Activated naive CD4-positive, alpha-beta T cell treated with anti-CD3 and anti-CD28 coated beads, Interleukin-2, amount 50 U/mL, for 16 hours (primary cell): ENCODE data around the gene OFD1.

Experiments
- DNase-seq: peaks from one replicate; pipeline ENCODE4 v3.0.0-alpha.2; 2020

The OFD1 gene

GRCh38 chrX:13805241-13805640 lies 70.7 kb downstream of the OFD1 start:
- no peak for DNase-seq

- no peak for DNase-seq
Measured at GRCh38 chrX:13808293-13808692, 73.7 kb downstream of the OFD1 start.

GRCh38 chrX:13808865-13809264 lies 74.3 kb downstream of the OFD1 start:
- no peak for DNase-seq

GRCh38 chrX:13815664-13816063 lies 81.1 kb downstream of the OFD1 start:
- no peak for DNase-seq

GRCh38 chrX:13816176-13816575 lies 81.6 kb downstream of the OFD1 start:
- no peak for DNase-seq

- no peak for DNase-seq
Measured at GRCh38 chrX:13816643-13817627, 82.4 kb downstream of the OFD1 start, which contains the start of gene GPM6B. GPM6B (minus strand) TSS chrX:13817093; CDS start chrX:13816904, 189 bp downstream.
